GM19452 (cell line): Measurements from ENCODE around the gene GATD1.

Experiments used
- ATAC-seq: cut with Tn5 transposase; IDR thresholded peaks from one replicate; pipeline ENCODE4 v1.9.1; 2021; ENCODE audit not compliant: unreplicated experiment

Gene GATD1

GRCh38 chr11:777288-778255 lies at the start of gene GATD1:
Gene GATD1, minus strand, starts transcription at chr11:777487. Its CDS starts 25 bp downstream, at chr11:777462.
- ATAC-seq, result peak; percentile 62

GRCh38 chr11:826836-827145 lies 49.5 kb upstream of the GATD1 start:
- peak; percentile 6 for ATAC-seq

GRCh38 chr11:826227-826621 lies 48.9 kb upstream of the GATD1 start:
- no peak for ATAC-seq

GRCh38 chr11:825366-826226 lies 48.3 kb upstream of the GATD1 start:
- no peak for ATAC-seq

GRCh38 chr11:824942-825341 lies 47.7 kb upstream of the GATD1 start:
- ATAC-seq, result no peak

- no peak for ATAC-seq
Measured at GRCh38 chr11:824292-824880, 47.1 kb upstream of the GATD1 start.

- no peak for ATAC-seq
Measured at GRCh38 chr11:823441-824291, 46.4 kb upstream of the GATD1 start.

- no peak for ATAC-seq
Measured at GRCh38 chr11:821512-822371, 44.5 kb upstream of the GATD1 start.

GRCh38 chr11:820655-821511 lies 43.6 kb upstream of the GATD1 start:
- no peak for ATAC-seq

GRCh38 chr11:819943-820649 lies 42.8 kb upstream of the GATD1 start:
- peak; percentile 55 for ATAC-seq

- peak; percentile 58 for ATAC-seq
Measured at GRCh38 chr11:819129-819931, 42.0 kb upstream of the GATD1 start.

GRCh38 chr11:818396-819128 lies 41.3 kb upstream of the GATD1 start, which contains the start of gene PNPLA2:
Gene PNPLA2, plus strand, starts transcription at chr11:818914. Its CDS starts 805 bp downstream, at chr11:819719.
- ATAC-seq, result no peak

- no peak for ATAC-seq
Measured at GRCh38 chr11:816433-816779, 39.1 kb upstream of the GATD1 start.

- no peak for ATAC-seq
Measured at GRCh38 chr11:815675-816432, 38.6 kb upstream of the GATD1 start.

GRCh38 chr11:813456-814096 lies 36.3 kb upstream of the GATD1 start:
- ATAC-seq, result no peak
